WI38 (cell line): Measurements from ENCODE around the gene ZNRD2.

Experiments
- H3K4me3 ChIP-seq: 2 replicates; pipeline ENCODE4 v1.5.1; 2011; ENCODE audit warnings: low read depth, mild to moderate bottlenecking, control low read depth, low read length
- TF ChIP-seq, protein P1 (sequence below): IDR thresholded peaks from 2 replicates; pipeline ENCODE4 v1.5.1; 2012; ENCODE audit warnings: low read depth, mild to moderate bottlenecking, control low read depth, low read length

The ZNRD2 gene

DNA sequence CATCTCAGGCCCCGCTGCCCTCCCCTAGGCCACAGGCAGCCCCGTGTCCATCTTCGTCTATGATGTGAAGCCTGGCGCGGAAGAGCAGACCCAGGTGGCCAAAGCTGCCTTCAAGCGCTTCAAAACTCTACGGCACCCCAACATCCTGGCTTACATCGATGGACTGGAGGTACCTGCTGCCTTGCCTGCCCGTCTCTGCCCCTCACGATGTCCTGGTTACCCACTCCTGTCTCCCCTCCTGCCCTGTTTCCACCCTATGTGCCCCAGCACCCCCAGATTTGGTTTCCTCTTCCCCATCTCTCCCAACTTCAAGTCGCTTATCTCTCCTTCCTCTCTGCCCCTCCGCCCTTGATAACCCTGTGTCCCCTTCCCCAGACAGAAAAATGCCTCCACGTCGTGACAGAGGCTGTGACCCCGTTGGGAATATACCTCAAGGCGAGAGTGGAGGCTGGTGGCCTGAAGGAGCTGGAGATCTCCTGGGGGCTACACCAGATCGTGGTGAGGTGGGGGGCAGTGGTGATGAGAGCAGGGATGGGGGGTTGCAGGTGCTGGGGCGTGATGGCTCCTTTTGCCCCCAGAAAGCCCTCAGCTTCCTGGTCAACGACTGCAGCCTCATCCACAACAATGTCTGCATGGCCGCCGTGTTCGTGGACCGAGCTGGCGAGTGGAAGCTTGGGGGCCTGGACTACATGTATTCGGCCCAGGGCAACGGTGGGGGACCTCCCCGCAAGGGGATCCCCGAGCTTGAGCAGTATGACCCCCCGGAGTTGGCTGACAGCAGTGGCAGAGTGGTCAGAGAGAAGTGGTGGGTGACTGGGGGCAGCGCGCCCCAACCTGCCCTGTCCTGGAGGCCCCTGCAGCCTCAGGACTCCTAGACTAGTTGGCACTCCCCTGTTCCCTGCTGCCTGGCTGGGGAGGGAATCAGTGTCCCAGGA is 44.5 kb upstream of the ZNRD2 start:
- peak overlapping the region; percentile 91 for H3K4me3 ChIP-seq
- TF ChIP-seq, protein P1, sequence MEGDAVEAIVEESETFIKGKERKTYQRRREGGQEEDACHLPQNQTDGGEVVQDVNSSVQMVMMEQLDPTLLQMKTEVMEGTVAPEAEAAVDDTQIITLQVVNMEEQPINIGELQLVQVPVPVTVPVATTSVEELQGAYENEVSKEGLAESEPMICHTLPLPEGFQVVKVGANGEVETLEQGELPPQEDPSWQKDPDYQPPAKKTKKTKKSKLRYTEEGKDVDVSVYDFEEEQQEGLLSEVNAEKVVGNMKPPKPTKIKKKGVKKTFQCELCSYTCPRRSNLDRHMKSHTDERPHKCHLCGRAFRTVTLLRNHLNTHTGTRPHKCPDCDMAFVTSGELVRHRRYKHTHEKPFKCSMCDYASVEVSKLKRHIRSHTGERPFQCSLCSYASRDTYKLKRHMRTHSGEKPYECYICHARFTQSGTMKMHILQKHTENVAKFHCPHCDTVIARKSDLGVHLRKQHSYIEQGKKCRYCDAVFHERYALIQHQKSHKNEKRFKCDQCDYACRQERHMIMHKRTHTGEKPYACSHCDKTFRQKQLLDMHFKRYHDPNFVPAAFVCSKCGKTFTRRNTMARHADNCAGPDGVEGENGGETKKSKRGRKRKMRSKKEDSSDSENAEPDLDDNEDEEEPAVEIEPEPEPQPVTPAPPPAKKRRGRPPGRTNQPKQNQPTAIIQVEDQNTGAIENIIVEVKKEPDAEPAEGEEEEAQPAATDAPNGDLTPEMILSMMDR: no peak

DNA sequence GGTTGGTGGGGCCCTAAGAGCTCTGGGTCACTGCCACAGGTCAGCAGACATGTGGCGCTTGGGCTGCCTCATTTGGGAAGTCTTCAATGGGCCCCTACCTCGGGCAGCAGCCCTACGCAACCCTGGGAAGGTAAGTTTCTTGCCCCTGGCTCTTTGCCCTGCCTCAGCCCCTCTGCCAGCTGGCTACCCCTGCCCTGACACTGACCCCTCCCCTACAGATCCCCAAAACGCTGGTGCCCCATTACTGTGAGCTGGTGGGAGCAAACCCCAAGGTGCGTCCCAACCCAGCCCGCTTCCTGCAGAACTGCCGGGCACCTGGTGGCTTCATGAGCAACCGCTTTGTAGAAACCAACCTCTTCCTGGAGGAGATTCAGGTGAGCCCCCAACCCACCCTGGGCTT is 43.5 kb upstream of the ZNRD2 start:
- H3K4me3 ChIP-seq: no peak overlapping the region
- TF ChIP-seq, protein P1: no peak

DNA sequence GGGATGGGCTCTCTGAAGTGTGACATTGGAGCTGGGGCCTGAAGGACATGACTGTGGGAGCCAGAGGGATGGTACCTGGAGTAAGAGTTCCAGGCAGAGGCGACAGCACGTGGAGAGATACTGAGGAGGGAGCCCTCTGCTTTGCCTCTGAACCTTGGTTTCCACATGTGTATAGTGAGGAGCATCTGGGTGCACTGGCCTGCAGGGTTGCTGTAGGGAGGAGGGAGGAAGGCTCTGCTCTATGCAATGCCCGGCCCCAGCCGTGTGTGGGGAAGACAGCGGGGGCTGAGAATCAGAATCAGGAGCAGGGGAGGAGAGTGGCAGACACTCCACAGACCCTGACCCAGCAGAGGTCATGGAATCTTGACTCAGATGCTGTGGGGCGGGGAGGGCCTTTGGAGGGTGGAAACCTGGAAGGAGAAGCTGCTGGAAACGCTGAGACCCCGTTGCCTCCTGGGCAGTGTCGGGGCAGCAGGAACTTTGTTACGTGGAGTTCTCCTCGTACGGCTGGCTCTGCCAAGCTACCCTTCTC is 41.4 kb upstream of the ZNRD2 start:
- no peak overlapping the region for H3K4me3 ChIP-seq
- TF ChIP-seq, protein P1: no peak

DNA sequence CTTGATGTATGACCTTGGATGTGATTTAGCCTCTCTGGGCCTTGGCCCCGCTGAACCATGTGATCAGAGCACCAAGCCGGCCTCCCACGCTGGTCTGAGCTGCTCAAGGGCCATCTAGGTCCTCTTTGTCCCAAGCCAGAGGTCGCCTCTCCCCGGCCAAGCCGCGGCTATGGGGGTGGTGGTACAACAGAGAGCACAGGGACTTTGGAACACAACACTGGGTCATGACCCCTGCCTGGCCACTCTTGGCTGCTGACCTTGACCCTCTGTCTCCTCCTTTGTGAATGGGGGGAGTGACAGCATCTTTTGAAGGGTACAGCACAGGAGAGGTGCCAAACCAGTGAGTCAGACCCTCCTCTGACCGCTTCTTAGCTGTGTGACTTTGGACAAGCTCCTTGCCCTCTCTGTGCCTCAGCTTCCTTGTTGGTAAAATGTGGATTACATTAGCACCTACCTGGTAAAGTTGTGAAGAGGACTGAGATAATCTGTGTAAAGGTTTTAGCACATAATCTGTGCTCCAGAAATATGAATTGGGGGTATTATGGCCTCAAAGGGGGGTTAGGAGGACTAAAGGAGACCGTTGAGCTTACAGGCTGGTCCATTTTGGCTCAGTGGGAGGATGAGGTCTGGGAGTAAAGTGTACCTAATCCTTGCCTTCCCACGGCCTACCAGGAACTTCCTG is 40.7 kb upstream of the ZNRD2 start:
- TF ChIP-seq, protein P1: no peak
- H3K4me3 ChIP-seq: no peak overlapping the region

DNA sequence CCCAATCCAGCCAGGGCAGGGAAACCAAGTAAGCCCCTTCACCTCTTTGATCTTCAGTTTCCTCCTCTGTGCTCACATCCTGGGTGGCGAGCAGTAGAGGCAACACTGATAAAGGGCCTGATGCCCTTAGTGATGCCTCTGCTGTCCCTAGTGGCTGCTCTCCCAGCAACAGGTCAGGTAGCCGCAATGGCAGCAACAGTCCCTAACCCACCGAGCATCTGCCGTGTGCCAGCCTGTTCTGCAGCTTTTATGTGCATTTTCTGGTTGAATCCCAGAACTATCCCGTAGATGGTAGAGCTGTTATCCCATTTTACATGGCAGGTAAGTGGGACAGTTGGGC is 40.1 kb upstream of the ZNRD2 start:
- TF ChIP-seq, protein P1: no peak
- no peak overlapping the region for H3K4me3 ChIP-seq

DNA sequence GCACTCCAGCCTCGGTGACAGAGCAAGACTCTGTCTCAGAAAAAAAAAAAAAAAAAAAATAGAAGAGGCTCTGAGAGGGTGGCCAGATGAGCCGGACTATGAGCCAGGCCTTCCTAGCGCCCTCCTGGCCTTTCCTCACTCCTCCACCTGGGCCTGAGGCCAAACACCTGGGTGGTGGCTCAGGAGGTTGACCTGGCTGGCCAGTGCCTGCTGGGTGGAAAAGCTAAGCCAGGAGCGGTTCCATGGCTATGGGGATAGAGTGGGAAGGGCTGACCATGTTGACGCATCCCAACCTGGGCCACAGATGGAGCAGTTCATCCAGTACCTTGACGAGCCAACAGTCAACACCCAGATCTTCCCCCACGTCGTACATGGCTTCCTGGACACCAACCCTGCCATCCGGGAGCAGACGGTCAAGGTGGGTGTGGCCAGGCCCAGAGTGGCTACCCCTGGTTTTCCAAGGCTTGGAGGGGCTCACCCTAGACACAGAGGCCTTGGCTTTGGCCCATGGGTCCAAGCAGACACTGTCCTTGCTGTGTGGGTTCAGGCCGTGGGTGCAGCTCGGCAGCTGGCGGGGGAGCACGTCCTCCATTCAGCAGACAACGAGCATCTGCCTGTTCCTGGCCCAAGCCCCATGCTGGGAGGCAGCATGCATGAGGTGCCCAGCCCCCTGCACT is 37.8 kb upstream of the ZNRD2 start:
- TF ChIP-seq, protein P1: no peak
- H3K4me3 ChIP-seq: no peak overlapping the region

DNA sequence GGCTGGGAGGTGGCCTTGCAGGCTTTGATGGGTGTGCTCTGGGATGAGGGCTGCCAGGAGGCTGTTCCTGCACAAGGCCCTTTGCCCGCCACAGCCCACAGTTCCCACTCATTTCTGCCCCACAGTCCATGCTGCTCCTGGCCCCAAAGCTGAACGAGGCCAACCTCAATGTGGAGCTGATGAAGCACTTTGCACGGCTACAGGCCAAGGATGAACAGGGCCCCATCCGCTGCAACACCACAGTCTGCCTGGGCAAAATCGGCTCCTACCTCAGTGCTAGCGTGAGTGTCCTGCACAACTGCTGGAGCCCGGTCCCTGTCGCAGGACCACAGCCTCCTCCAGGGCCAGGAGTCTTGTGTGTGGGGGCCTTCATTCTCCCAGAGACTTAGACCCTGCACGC is 35.2 kb upstream of the ZNRD2 start:
- TF ChIP-seq, protein P1: no peak
- no peak overlapping the region for H3K4me3 ChIP-seq
